ENCODE data around the gene UTS2B.
"Not testable (repeated sequence)": the region's sequence is repeated elsewhere in the genome, so short reads cannot be mapped to it uniquely, and the experiment has no call there.

UTS2B gene

GRCh38 chr3:191280111-191280510 lies 50.2 kb downstream of the UTS2B start:
- TF ChIP-seq ZFX (IDR thresholded peaks at IDR 0.05; ENCODE audit: borderline replicate concordance) (no peak), CTCF (IDR thresholded peaks at IDR 0.05) (no peak)
- no peak overlapping the region for H3K27ac ChIP-seq

- TF ChIP-seq ZFX (IDR thresholded peaks at IDR 0.05; ENCODE audit: borderline replicate concordance) = no peak
- TF ChIP-seq CTCF (IDR thresholded peaks at IDR 0.05) = no peak
These were observed 54.6 kb downstream of the UTS2B start for GRCh38 chr3:191275751-191276150.

GRCh38 chr3:191275244-191275643 lies 55.1 kb downstream of the UTS2B start:
- not testable (repeated sequence) for H3K27ac ChIP-seq

More at GRCh38 chr3:191275751-191276150, 54.6 kb downstream of the UTS2B start:
- no peak overlapping the region for H3K27ac ChIP-seq

GRCh38 chr3:191269289-191270085 lies 60.8 kb downstream of the UTS2B start:
- no peak overlapping the region for H3K27ac ChIP-seq
- TF ChIP-seq CTCF (IDR thresholded peaks at IDR 0.05) = no peak
- TF ChIP-seq ZFX (IDR thresholded peaks at IDR 0.05; ENCODE audit: borderline replicate concordance) = no peak

- no peak overlapping the region for H3K27ac ChIP-seq
- TF ChIP-seq CTCF (IDR thresholded peaks at IDR 0.05) = no peak
These were observed 61.6 kb downstream of the UTS2B start for GRCh38 chr3:191268737-191269136.

- no peak overlapping the region for H3K27ac ChIP-seq
- TF ChIP-seq ZFX (IDR thresholded peaks at IDR 0.05; ENCODE audit: borderline replicate concordance) = no peak
- no peak for TF ChIP-seq CTCF (IDR thresholded peaks at IDR 0.05)
These were observed 66.5 kb downstream of the UTS2B start for GRCh38 chr3:191263850-191264249.

GRCh38 chr3:191263365-191263764 lies 67.0 kb downstream of the UTS2B start:
- no peak for TF ChIP-seq CTCF (IDR thresholded peaks at IDR 0.05)
- no peak for TF ChIP-seq ZFX (IDR thresholded peaks at IDR 0.05; ENCODE audit: borderline replicate concordance)
- H3K27ac ChIP-seq = no peak overlapping the region

GRCh38 chr3:191262650-191263049 lies 67.7 kb downstream of the UTS2B start:
- TF ChIP-seq ZFX (IDR thresholded peaks at IDR 0.05; ENCODE audit: borderline replicate concordance) (no peak), CTCF (IDR thresholded peaks at IDR 0.05) (no peak)

More at GRCh38 chr3:191262650-191263049, 67.7 kb downstream of the UTS2B start:
- no peak overlapping the region for H3K27ac ChIP-seq
